Loucy (cell line): ENCODE data around the gene TRIM15.

Experiments used
- CTCF ChIP-seq: fragments of 200-600 bp; sonication (generic); conservative IDR thresholded peaks from 2 replicates; pipeline ENCODE4 v1.5.1; 2014; ENCODE audit warnings: mild to moderate bottlenecking, antibody characterized with exemption, low read length
- EZH2phosphoT487 ChIP-seq: fragments of 200-600 bp; IDR thresholded peaks from 2 replicates; pipeline ENCODE4 v1.6.1; 2018; ENCODE audit warnings: antibody characterized with exemption, mild to moderate bottlenecking, moderate library complexity, borderline replicate concordance

- TF ChIP-seq CTCF, result no peak
- no peak for TF ChIP-seq EZH2phosphoT487
These were observed 40.8 kb upstream of the TRIM15 start for GRCh38 chr6:30122515-30122914.
